ENCODE data around the gene STIM1.
A peak's percentile ranks its signal among the peaks of the same experiment; 100 is the strongest.
"Not testable (repeated sequence)": the region's sequence is repeated elsewhere in the genome, so short reads cannot be mapped to it uniquely, and the experiment has no call there.

STIM1 gene

GRCh38 chr11:4083198-4083597 is 227.7 kb downstream of the STIM1 start:
- no peak for DNase-seq

DNA sequence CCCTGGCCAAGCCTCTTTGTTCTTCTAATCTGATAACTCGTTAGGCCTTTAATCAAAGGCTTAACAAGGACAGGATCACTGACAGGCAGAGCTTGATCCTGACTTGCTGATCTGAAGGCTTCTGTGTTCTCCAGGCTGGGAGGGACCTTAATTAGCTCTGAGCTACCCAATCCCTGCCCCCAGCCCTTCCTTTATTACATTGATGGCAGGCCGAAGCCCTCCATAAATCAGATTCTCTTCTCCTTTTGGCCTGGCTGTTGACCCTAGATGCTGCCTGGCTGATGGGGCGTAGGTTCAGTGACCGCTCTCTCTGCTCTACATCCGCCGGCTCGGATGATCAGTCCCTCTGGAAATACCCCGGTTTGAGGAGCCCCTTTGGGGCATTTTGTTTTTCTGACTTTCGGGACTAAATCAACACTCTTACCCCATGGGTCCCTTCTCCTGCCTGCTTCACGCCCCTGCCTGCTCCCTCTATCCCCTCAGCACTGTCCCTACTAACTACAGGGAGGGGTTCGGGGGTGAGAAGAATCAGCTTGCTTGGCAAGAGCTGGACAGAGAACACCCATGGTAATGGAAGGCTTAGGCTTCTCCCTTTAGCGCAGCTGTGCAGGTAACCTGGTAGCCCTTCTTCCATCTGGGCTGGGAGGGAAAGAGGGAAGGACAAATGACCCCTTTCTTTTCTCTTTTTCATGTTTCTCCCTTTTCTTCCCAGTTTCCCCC is 229.1 kb downstream of the STIM1 start:
- no peak for DNase-seq

GRCh38 chr11:4085575-4085974 is 230.1 kb downstream of the STIM1 start:
- DNase-seq: no peak

GRCh38 chr11:4086575-4087353 is 231.3 kb downstream of the STIM1 start:
- DNase-seq: no peak

DNA sequence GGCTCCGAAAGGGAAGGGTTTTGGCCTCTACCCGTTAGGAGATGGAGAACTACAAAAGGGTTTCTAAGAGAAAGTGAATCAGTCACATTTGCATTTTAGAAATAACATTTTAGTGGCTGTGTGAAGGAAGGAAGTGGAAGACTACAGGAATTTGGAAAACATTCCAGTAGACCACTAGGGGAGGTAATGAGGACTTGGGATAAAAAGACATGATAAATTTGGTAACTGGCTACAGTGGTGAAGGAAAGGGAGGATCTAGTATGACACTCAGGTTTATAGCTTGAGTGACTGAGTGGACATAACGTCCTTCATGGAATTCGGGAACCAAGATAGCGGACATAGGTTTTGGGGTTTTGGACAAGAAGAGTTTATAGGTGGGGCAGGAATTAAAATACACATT is 232.1 kb downstream of the STIM1 start:
- no peak for DNase-seq

DNA sequence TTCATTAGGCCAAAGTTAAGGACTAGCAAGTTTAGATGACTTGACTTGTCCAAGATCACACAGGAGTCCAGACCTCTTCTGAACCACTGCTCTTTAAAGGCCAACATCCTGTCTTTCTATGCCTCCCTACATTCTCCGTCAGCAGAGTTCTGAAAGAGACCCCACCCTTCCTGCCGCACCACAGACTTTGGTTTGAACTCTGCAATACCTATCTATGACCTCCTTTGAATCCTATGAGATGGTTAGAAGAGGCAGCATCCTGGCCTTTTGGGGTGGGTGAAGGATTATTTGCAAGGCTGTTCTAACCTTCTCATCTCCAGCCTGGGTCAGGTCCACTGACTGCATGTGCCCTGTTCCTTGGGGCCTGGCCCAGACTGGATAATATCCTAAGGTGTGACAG is 234.8 kb downstream of the STIM1 start:
- no peak for DNase-seq

DNA sequence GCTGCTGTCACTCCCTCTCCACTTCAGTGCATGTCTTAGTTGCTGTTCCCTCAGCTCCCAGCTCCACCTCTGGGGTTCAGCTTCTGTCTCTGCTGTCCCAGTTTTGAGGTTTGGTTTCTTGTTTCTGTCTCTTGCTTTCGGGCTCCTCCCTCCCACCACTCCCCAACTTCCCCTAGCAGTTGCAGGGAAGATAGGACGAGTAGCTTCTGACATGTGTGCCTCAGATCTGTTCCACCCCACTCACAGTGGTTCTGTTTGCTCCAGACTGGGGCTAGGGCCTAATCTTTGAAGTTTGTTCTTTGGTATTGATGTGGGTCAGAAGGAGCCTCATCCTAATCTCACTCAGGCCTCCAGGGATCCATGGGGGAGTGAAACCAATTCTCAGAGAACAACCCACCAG is 236.6 kb downstream of the STIM1 start:
- no peak for DNase-seq

DNA sequence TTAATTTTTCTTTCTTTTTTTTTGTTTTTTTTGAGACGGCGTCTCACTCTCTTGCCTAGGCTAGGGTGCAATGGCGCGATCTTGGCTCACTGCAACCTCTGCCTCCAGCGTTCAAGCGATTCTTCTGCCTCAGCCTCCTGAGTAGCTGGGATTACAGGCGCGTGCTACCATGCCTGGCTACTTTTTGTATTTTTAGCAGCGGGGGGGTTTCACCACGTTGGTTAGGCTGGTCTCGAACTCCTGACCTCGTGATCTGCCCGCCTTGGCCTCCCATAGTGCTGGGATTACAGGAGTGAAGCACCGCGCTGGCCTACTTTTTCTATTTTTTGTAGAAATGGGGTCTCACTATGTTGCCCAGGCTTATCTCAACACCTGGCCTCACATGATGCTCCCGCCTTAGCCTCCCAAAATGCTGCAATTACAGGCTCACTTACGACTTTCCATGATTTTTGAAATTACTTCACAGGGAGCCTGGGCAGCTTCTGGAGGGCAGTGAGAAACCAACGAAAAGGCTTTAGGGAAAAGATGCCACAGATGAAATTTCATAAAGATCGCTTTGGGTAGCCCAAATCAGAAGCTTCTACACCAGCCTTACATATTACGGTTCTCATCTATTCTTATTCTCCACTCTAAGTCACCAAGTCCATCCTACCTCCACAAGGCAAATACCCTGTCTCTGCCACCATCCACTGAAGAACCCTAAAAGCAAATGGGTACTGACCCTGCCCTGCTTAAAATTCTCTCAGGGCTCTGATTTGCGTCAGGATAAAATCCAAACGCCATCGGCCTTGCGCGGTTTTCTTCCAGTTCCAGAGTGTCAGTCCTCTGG is 238.3 kb downstream of the STIM1 start:
- DNase-seq: no peak

DNA sequence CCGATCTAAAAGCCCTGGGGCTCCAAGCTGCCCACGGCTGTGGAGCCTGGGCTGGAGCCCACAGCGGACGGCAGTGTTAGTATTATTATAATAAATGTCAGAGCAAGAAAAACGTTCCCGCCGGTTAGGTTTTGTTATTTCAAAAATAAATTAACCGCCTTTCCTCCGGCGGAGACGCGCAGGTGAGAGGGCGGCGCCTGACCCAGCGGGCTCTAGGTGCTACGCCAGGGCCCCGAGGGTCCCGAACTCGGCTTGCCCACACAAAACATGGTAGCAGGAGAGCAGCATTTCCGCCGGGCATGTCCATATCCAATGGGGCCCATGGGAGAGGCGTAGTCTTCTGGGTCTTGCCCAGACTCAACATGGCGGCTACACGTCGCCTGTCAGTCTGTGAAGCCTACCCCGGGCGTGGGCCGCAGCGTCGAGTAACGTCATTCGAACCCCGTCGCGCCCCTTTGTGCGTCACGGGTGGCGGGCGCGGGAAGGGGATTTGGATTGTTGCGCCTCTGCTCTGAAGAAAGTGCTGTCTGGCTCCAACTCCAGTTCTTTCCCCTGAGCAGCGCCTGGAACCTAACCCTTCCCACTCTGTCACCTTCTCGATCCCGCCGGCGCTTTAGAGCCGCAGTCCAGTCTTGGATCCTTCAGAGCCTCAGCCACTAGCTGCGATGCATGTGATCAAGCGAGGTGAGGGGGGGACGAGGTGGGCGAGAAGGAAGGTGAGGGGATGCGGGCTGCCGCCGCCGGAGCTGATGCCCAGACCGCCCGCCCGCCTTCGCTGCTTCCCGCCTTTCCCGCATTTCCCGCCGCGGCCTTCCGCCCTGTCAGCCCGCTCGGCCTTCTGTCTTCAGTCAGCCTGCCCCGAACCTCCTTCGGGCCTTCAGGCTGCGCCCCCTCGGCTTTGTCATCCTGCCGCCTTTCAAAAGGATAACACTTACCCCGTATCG is 239.2 kb downstream of the STIM1 start, which contains the start of gene RRM1:
Gene RRM1 (plus strand): TSS at position 452 of the 944 bp plus-strand sequence. CDS start 214 bp downstream, at position 666.
- DNase-seq: peak; percentile 97

GRCh38 chr11:4095509-4096230 is 240.2 kb downstream of the STIM1 start:
- DNase-seq: no peak

DNA sequence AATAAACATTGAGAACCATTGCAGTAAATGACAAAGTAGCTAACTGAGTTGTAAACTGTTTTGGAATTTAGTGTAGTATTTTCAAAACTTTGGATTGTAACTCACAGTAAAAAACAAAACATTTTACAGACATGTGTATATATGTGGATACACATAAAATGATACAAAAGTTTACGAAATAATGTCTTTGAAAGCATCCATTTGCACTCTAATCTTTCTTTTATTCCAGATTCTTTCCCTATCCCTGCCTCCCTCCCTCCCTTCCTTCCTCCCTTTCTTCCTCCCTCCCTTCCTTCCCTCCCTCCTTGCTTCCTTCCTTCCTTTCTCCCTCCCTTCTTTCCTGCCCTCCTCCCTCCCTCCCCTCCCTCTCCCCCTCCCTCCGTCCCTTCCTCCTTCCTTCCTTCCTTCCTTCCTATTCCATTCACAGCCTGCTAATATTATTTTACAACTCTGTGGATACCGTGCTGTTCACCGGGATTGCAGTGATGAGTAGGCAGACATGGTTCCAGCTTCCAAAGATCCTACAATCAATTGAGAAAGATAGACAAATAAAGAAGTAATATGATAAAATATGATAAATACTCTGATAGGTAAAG is 242.7 kb downstream of the STIM1 start:
- no peak for DNase-seq

DNA sequence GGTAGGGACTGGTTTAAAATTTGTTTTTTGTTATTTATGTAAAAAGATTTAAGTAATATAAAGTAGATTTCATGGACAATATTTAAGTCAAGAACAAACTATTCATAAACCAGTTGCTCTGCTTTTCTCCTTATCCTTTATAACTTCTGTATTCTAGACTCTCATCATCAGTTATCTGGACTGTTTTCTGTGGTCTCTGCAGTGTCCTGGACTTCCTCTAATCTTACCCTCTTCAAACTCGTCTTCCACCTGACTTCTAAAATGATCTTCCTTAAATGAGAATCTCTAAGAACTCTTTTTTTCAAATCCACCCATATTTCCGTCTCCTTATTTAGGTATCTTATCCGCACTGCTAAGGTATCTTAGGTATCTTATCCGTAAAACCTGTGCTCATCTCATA is 247.2 kb downstream of the STIM1 start:
- no peak for DNase-seq

DNA sequence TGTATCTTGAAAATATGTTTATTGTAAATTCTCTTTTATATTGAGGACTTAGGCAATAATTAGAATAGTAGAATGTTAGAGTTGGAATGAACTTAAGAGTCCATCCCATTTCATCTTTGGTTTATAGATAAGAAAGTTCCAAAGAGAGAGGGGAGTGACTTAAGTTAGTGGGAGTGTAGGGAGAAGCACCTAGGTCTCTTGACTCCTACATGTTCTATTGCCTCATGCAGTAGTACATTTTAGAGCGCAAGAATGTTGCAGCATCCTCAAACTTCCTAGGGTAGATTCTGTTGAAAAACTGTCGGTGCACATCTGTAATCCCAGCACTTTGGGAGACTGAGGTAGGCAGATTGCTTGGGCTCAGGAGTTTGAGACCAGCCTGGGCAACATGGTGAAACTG is 247.8 kb downstream of the STIM1 start:
- DNase-seq: no peak

DNA sequence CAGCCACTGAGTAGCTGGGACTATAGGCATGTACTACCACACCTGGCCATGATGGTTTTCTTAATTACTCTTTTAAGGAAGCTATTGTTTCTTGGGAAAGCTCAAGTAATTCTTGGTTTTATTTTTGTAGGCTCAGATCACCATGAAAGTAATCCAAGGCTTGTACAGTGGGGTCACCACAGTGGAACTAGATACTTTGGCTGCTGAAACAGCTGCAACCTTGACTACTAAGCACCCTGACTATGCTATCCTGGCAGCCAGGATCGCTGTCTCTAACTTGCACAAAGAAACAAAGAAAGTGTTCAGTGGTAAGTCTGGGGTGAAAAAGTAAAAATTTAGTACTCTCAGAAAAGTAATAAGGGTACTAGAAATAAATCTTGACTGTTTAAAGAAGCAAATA is 250.5 kb downstream of the STIM1 start:
- DNase-seq: no peak

- DNase-seq: no peak
These were observed 256.4 kb downstream of the STIM1 start for GRCh38 chr11:4111834-4112233.

- no peak for DNase-seq
These were observed 259.7 kb downstream of the STIM1 start for GRCh38 chr11:4115128-4115527.

GRCh38 chr11:4118107-4118506 is 262.6 kb downstream of the STIM1 start:
- DNase-seq: no peak

GRCh38 chr11:4123218-4123617 is 267.8 kb downstream of the STIM1 start:
- DNase-seq: no peak

- DNase-seq: no peak
These were observed 269.7 kb downstream of the STIM1 start for GRCh38 chr11:4125141-4125540.

- no peak for DNase-seq
These were observed 271.9 kb downstream of the STIM1 start for GRCh38 chr11:4127357-4127756.

DNA sequence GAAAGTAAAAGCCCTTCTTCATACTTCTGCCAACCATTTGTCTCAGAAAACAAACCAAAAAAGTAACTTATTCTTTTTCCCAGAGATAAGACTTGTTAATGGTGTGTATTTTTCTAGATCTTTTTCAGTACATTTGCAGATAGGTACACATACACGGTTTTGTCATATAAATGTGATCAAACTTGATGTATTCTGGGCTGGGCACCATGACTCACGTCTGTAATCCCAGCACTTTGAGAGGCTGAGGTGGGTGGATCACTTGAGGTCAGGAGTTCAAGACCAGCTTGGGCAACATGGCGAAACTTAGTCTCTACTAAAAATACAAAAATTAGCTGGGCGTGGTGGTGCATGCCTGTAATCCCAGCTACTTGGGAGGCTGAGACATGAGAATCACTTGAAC is 274.8 kb downstream of the STIM1 start:
- not testable (repeated sequence) for DNase-seq

Data from NCI-H1092 (cell line).